Endodermal cell (in vitro differentiated cells): ENCODE results near the gene BEAN1. TPM values are rescaled to one million over a fixed set of nuclear protein-coding genes. Genes with fewer than 3 reads are reported as not detected.

ENCODE experiments used
- DNase-seq: peaks from one replicate; pipeline ENCODE4 v3.0.0-alpha.2; 2017
- H3K27ac ChIP-seq: 2 replicates; pipeline ENCODE4 v1.5.1; 2013; ENCODE audit warnings: mild to moderate bottlenecking, low read depth, low read length, moderate library complexity
- H3K27me3 ChIP-seq: 2 replicates; pipeline ENCODE4 v1.6.1; 2013; ENCODE audit warnings: mild to moderate bottlenecking, low read length, moderate library complexity; ENCODE audit not compliant: insufficient read depth, control insufficient read depth, poor library complexity, severe bottlenecking
- H3K36me3 ChIP-seq: 2 replicates; pipeline ENCODE4 v1.7.0; 2013; ENCODE audit warnings: mild to moderate bottlenecking, low read length, moderate library complexity; ENCODE audit not compliant: control insufficient read depth, insufficient read depth
- H3K4me1 ChIP-seq: one replicate; pipeline ENCODE4 v1.7.0; 2013; ENCODE audit warnings: low read length; ENCODE audit not compliant: control insufficient read depth, insufficient read depth
- H3K4me3 ChIP-seq: 2 replicates; pipeline ENCODE4 v1.5.1; 2013; ENCODE audit warnings: mild to moderate bottlenecking, low read length, moderate library complexity
- H3K9ac ChIP-seq: 2 replicates; pipeline ENCODE4 v1.6.1; 2013; ENCODE audit warnings: mild to moderate bottlenecking, low read length, moderate library complexity; ENCODE audit not compliant: poor library complexity, severe bottlenecking; ENCODE audit errors: extremely low read depth
- H3K9me3 ChIP-seq: 2 replicates; pipeline ENCODE4 v1.6.1; 2013; ENCODE audit warnings: mild to moderate bottlenecking, low read length, moderate library complexity; ENCODE audit not compliant: control insufficient read depth
- H3K27ac Mint-ChIP-seq: 2 replicates; pipeline ENCODE4 v1.8.0; 2020; ENCODE audit warnings: mixed read lengths
- H3K27me3 Mint-ChIP-seq: 2 replicates; pipeline ENCODE4 v1.8.0; 2021; ENCODE audit warnings: mild to moderate bottlenecking, mixed read lengths; ENCODE audit not compliant: insufficient read depth
- H3K36me3 Mint-ChIP-seq: 2 replicates; pipeline ENCODE4 v1.8.0; 2020; ENCODE audit warnings: low read depth, mixed read lengths
- H3K4me1 Mint-ChIP-seq: 2 replicates; pipeline ENCODE4 v1.8.0; 2020; ENCODE audit warnings: mixed read lengths
- H3K4me3 Mint-ChIP-seq: 2 replicates; pipeline ENCODE4 v1.8.0; 2020; ENCODE audit warnings: mild to moderate bottlenecking, moderate library complexity, mixed read lengths
- H3K9me3 Mint-ChIP-seq: 2 replicates; pipeline ENCODE4 v1.8.0; 2020; ENCODE audit warnings: mild to moderate bottlenecking, mixed read lengths
- CTCF ChIP-seq: fragments of 200-600 bp; sonication (generic); conservative IDR thresholded peaks from 2 replicates; pipeline ENCODE4 v1.5.0; 2021; ENCODE audit warnings: antibody characterized with exemption, mild to moderate bottlenecking
- WGBS, 2 experiments: methylation state at CpG; one replicate each; pipeline versions ENCODE4 v1.1.5 to v1.1.7; 2013; ENCODE audit warnings: missing lambda C conversion rate in 2 of 2, mixed read lengths in 1 of 2; ENCODE audit not compliant: insufficient coverage in 1 of 2, insufficient read length in 1 of 2; 5-methylcytosine and 5-hydroxymethylcytosine counted together
- total RNA-seq, 2 donors: library from RNA; stranded (reverse); fragmentation: NEBNext Ultra II Directional in 1 of 2; extraction: Animal tissue kit (Norgen Biotek cat#: 25700) in 1 of 2; gene quantifications; 2 replicates in 1 of 2; 3 replicates in 1 of 2; pipeline ENCODE4 v1.2.1, GENCODE V29; 2021

The BEAN1 gene
- total RNA-seq, 2 donors from 2014 or later, result 0.18 TPM; not detected in 1

GRCh38 chr16:66408163-66409048 lies 18.7 kb upstream of the BEAN1 start:
- 52 to 73% methylated on average over 2 to 5 of the region's 5 CpGs for WGBS, 2 experiments
- Mint-ChIP-seq H3K9me3 (peaks cover 20% of the 10 kb centered on the region), H3K4me3 (no peak overlapping the region), H3K4me1 (peaks cover 8% of the 10 kb centered on the region), H3K36me3 (no peaks in the 10 kb centered on the region), H3K27me3 (peaks cover 37% of the 10 kb centered on the region), H3K27ac (no peak overlapping the region)
- Histone ChIP-seq H3K27ac (peak overlapping the region; percentile 62), H3K4me3 (no peak overlapping the region), H3K9ac (no peak overlapping the region), H3K9me3 (peaks cover 19% of the 10 kb centered on the region), H3K27me3 (no peaks in the 10 kb centered on the region), H3K36me3 (no peaks in the 10 kb centered on the region), H3K4me1 (no peaks in the 10 kb centered on the region)
- no peak for TF ChIP-seq CTCF
- no peak for DNase-seq

GRCh38 chr16:66409156-66409555 lies 17.9 kb upstream of the BEAN1 start:
- peaks cover 19% of the 10 kb centered on the region for H3K9me3 ChIP-seq
- Mint-ChIP-seq H3K27me3 (peaks cover 37% of the 10 kb centered on the region), H3K4me3 (no peak overlapping the region), H3K9me3 (peaks cover 20% of the 10 kb centered on the region), H3K4me1 (peaks cover 8% of the 10 kb centered on the region), H3K36me3 (no peaks in the 10 kb centered on the region), H3K27ac (no peak overlapping the region)
- no peaks in the 10 kb centered on the region for H3K27me3 ChIP-seq
- no peak for DNase-seq
- TF ChIP-seq CTCF, result no peak
- no peak overlapping the region for H3K9ac ChIP-seq
- no peaks in the 10 kb centered on the region for H3K36me3 ChIP-seq
- WGBS, 2 experiments, result 94 to 96% methylated on average over 2 to 4 of the region's 5 CpGs
- no peak overlapping the region for H3K4me3 ChIP-seq
- no peaks in the 10 kb centered on the region for H3K4me1 ChIP-seq
- H3K27ac ChIP-seq, result no peak overlapping the region

GRCh38 chr16:66412182-66412581 lies 14.9 kb upstream of the BEAN1 start:
- no peak overlapping the region for H3K4me3 Mint-ChIP-seq
- no peaks in the 10 kb centered on the region for H3K36me3 Mint-ChIP-seq
- H3K4me1 ChIP-seq, result no peaks in the 10 kb centered on the region
- TF ChIP-seq CTCF, result no peak
- H3K9ac ChIP-seq, result no peak overlapping the region
- peaks cover 22% of the 10 kb centered on the region for H3K27me3 Mint-ChIP-seq
- DNase-seq, result no peak
- H3K9me3 Mint-ChIP-seq, result peaks cover 8% of the 10 kb centered on the region
- H3K4me3 ChIP-seq, result no peak overlapping the region
- H3K4me1 Mint-ChIP-seq, result peaks cover 4% of the 10 kb centered on the region
- no peak overlapping the region for H3K27ac ChIP-seq
- H3K9me3 ChIP-seq, result peaks cover 15% of the 10 kb centered on the region
- H3K27me3 ChIP-seq, result no peaks in the 10 kb centered on the region
- no peak overlapping the region for H3K27ac Mint-ChIP-seq
- no peaks in the 10 kb centered on the region for H3K36me3 ChIP-seq
